Measurements from ENCODE around the gene AICDA. TPM values are rescaled to one million over a fixed set of nuclear protein-coding genes. Genes with fewer than 3 reads are reported as not detected.

Gene AICDA
- total RNA-seq, 1 experiment from 2014 or later = 0.22 TPM

- Histone ChIP-seq H3K4ac (ENCODE audit: low read depth, low read length) (no peak overlapping the region), H3K79me2 (ENCODE audit: insufficient read depth, low read length) (no peaks in the 10 kb centered on the region), H4K20me1 (ENCODE audit: control insufficient read depth, insufficient read depth, insufficient read length) (no peaks in the 10 kb centered on the region), H2BK12ac (ENCODE audit: insufficient read length, low read depth, low read length) (no peak overlapping the region), H2BK120ac (ENCODE audit: low read depth, low read length, poor library complexity, severe bottlenecking) (no peak overlapping the region), H3K4me2 (ENCODE audit: insufficient read depth, insufficient read length, low read length) (no peak overlapping the region), H2BK15ac (ENCODE audit: low read depth, low read length) (no peak overlapping the region), H3T11ph (ENCODE audit: low read length) (no peak overlapping the region), H2BK20ac (ENCODE audit: low read depth, low read length, poor library complexity, severe bottlenecking) (no peak overlapping the region), H3K27ac (ENCODE audit: insufficient read length, low read depth, low read length) (no peak overlapping the region), H2AK5ac (ENCODE audit: insufficient read length, low read length) (no peak overlapping the region), H3K4me1 (ENCODE audit: insufficient read depth, low read length) (no peaks in the 10 kb centered on the region; the same call in 1 of the 2 replicates), H4K8ac (replicated peaks; ENCODE audit: insufficient read length, low read depth, low read length) (no peak overlapping the region), H3K9ac (ENCODE audit: extremely low read depth, insufficient read length, low read length) (no peak overlapping the region), H3K79me1 (ENCODE audit: insufficient read depth, low read depth, low read length, poor library complexity, severe bottlenecking) (no peaks in the 10 kb centered on the region), H3K56ac (ENCODE audit: insufficient read length, low read depth, low read length) (no peak overlapping the region), H2AFZ (ENCODE audit: low read length) (no peak overlapping the region), H4K5ac (ENCODE audit: insufficient read length, low read depth, low read length) (no peak overlapping the region), H3K18ac (ENCODE audit: insufficient read length, low read depth, low read length) (no peak overlapping the region), H2BK5ac (ENCODE audit: insufficient read length, low read length) (no peak overlapping the region), H3K27me3 (ENCODE audit: insufficient read depth, low read length) (no peaks in the 10 kb centered on the region), H3K23ac (ENCODE audit: insufficient read length, low read depth, low read length) (no peak overlapping the region), H3K14ac (ENCODE audit: insufficient read depth, low read length) (no peak overlapping the region), H3K23me2 (ENCODE audit: insufficient read length, low read depth, low read length, poor library complexity, severe bottlenecking) (no peaks in the 10 kb centered on the region), H4K91ac (ENCODE audit: insufficient read length, low read depth, low read length) (no peak overlapping the region), H3K9me3 (ENCODE audit: control insufficient read depth, low read depth, low read length) (no peaks in the 10 kb centered on the region)
- no CpG with 5 or more reads among the region's 4 CpGs for WGBS (ENCODE audit: extremely low coverage, insufficient read length, low lambda C conversion rate)
- H3K9me3 Mint-ChIP-seq = peaks cover 7 to 15% of the 10 kb centered on the region in 2 experiments
- no peaks in the 10 kb centered on the region for H3K27me3 Mint-ChIP-seq (ENCODE audit: low read depth)
- no peak overlapping the region for H3K4me3 Mint-ChIP-seq
- TF ChIP-seq, protein P1, sequence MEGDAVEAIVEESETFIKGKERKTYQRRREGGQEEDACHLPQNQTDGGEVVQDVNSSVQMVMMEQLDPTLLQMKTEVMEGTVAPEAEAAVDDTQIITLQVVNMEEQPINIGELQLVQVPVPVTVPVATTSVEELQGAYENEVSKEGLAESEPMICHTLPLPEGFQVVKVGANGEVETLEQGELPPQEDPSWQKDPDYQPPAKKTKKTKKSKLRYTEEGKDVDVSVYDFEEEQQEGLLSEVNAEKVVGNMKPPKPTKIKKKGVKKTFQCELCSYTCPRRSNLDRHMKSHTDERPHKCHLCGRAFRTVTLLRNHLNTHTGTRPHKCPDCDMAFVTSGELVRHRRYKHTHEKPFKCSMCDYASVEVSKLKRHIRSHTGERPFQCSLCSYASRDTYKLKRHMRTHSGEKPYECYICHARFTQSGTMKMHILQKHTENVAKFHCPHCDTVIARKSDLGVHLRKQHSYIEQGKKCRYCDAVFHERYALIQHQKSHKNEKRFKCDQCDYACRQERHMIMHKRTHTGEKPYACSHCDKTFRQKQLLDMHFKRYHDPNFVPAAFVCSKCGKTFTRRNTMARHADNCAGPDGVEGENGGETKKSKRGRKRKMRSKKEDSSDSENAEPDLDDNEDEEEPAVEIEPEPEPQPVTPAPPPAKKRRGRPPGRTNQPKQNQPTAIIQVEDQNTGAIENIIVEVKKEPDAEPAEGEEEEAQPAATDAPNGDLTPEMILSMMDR (conservative IDR thresholded peaks at IDR 0.05) = no peak
- H3K36me3 Mint-ChIP-seq (ENCODE audit: insufficient read depth in 1 of 3, low read depth in 3 of 3) = peaks cover 0 to 16% (median 11%) of the 10 kb centered on the region in 3 experiments; a peak in 5 of 7 replicates
- no peak for DNase-seq
- H3K27ac Mint-ChIP-seq = no peak overlapping the region
- peaks cover 40 to 41% of the 10 kb centered on the region in 2 experiments for H3K4me1 Mint-ChIP-seq
These were observed 51.6 kb downstream of the AICDA start for GRCh38 chr12:8561011-8561410.

Measured in H9 (cell line).